HEK293 (cell line): Measurements from ENCODE around the gene MAP3K5.

ENCODE experiments used
- RBAK ChIP-seq: fragments of 450-650 bp; formaldehyde crosslinking; IDR thresholded peaks from 2 replicates; pipeline ENCODE4 v1.5.1; 2016; ENCODE audit warnings: missing biosample characterization, missing genetic modification characterization
- SALL2 ChIP-seq: fragments of 450-650 bp; formaldehyde crosslinking; IDR thresholded peaks from 2 replicates; pipeline ENCODE4 v1.5.0; 2017; ENCODE audit warnings: missing biosample characterization, mild to moderate bottlenecking, missing genetic modification characterization, borderline replicate concordance
- SETDB1 ChIP-seq: IDR thresholded peaks from one replicate; pipeline ENCODE4 v1.6.1; 2017; ENCODE audit warnings: mild to moderate bottlenecking, low read length, moderate library complexity, mixed read lengths; ENCODE audit not compliant: insufficient read length
- TCF7L2 ChIP-seq: IDR thresholded peaks from 2 replicates; pipeline ENCODE4 v1.6.1; 2011; ENCODE audit warnings: low read depth, mild to moderate bottlenecking, inconsistent platforms, low read length, moderate library complexity, borderline replicate concordance
- TRIM28 ChIP-seq: IDR thresholded peaks from 2 replicates; pipeline ENCODE4 v1.6.1; 2011; ENCODE audit warnings: low read length, control low read depth, borderline replicate concordance
- ZNF121 ChIP-seq: fragments of 450-650 bp; formaldehyde crosslinking; IDR thresholded peaks from 2 replicates; pipeline ENCODE4 v1.5.1; 2016; ENCODE audit warnings: missing biosample characterization, missing genetic modification characterization
- ZNF133 ChIP-seq: fragments of 450-650 bp; formaldehyde crosslinking; IDR thresholded peaks from 2 replicates; pipeline ENCODE4 v1.5.1; 2016; ENCODE audit warnings: missing biosample characterization, missing genetic modification characterization
- ZNF138 ChIP-seq: fragments of 450-650 bp; formaldehyde crosslinking; IDR thresholded peaks from 2 replicates; pipeline ENCODE4 v1.5.1; 2016; ENCODE audit warnings: missing biosample characterization, missing genetic modification characterization, borderline replicate concordance
- ZNF140 ChIP-seq: fragments of 450-650 bp; formaldehyde crosslinking; IDR thresholded peaks from 2 replicates; pipeline ENCODE4 v1.5.1; 2016; ENCODE audit warnings: missing biosample characterization, missing genetic modification characterization
- ZNF146 ChIP-seq: fragments of 450-650 bp; formaldehyde crosslinking; IDR thresholded peaks from 2 replicates; pipeline ENCODE4 v1.5.1; 2016; ENCODE audit warnings: missing biosample characterization, missing genetic modification characterization
- ZNF155 ChIP-seq: fragments of 450-650 bp; formaldehyde crosslinking; IDR thresholded peaks from 2 replicates; pipeline ENCODE4 v1.5.1; 2016; ENCODE audit warnings: missing biosample characterization, missing genetic modification characterization
- ZNF157 ChIP-seq: fragments of 450-650 bp; formaldehyde crosslinking; IDR thresholded peaks from 2 replicates; pipeline ENCODE4 v1.5.1; 2016; ENCODE audit warnings: missing biosample characterization, missing genetic modification characterization
- ZNF324 ChIP-seq: fragments of 450-650 bp; formaldehyde crosslinking; IDR thresholded peaks from 2 replicates; pipeline ENCODE4 v1.5.1; 2016; ENCODE audit warnings: missing biosample characterization, missing genetic modification characterization
- ZNF366 ChIP-seq: fragments of 450-650 bp; formaldehyde crosslinking; conservative IDR thresholded peaks from 2 replicates; pipeline ENCODE4 v1.5.1; 2016; ENCODE audit warnings: missing biosample characterization, missing genetic modification characterization
- ZNF37A ChIP-seq: fragments of 450-650 bp; IDR thresholded peaks from 2 replicates; pipeline ENCODE4 v1.5.1; 2018; ENCODE audit warnings: missing biosample characterization, missing genetic modification characterization
- ZNF544 ChIP-seq: fragments of 450-650 bp; formaldehyde crosslinking; IDR thresholded peaks from 2 replicates; pipeline ENCODE4 v1.5.0; 2017; ENCODE audit warnings: missing biosample characterization, missing genetic modification characterization
- ZNF548 ChIP-seq: fragments of 450-650 bp; formaldehyde crosslinking; IDR thresholded peaks from 2 replicates; pipeline ENCODE4 v1.5.1; 2016; ENCODE audit warnings: missing biosample characterization, missing genetic modification characterization
- ZNF561 ChIP-seq: fragments of 450-650 bp; IDR thresholded peaks from 2 replicates; pipeline ENCODE4 v1.5.1; 2018; ENCODE audit warnings: missing biosample characterization, missing genetic modification characterization, borderline replicate concordance
- ZNF610 ChIP-seq: fragments of 450-650 bp; formaldehyde crosslinking; IDR thresholded peaks from 2 replicates; pipeline ENCODE4 v1.5.1; 2016; ENCODE audit warnings: missing biosample characterization, missing genetic modification characterization, borderline replicate concordance
- ZNF660 ChIP-seq: fragments of 450-650 bp; IDR thresholded peaks from 2 replicates; pipeline ENCODE4 v1.5.1; 2018; ENCODE audit warnings: missing biosample characterization, mild to moderate bottlenecking, missing genetic modification characterization
- TF ChIP-seq, protein P1 (sequence below): fragments of 450-650 bp; formaldehyde crosslinking; IDR thresholded peaks from 2 replicates; pipeline ENCODE4 v1.5.1; 2016; ENCODE audit warnings: missing biosample characterization, missing genetic modification characterization, borderline replicate concordance
- TF ChIP-seq, protein P2 (sequence below): fragments of 450-650 bp; formaldehyde crosslinking; IDR thresholded peaks from 2 replicates; pipeline ENCODE4 v1.5.1; 2016; ENCODE audit warnings: missing biosample characterization, missing genetic modification characterization
- TF ChIP-seq, protein P3 (sequence below): fragments of 450-650 bp; formaldehyde crosslinking; IDR thresholded peaks from 2 replicates; pipeline ENCODE4 v1.5.1; 2016; ENCODE audit warnings: missing biosample characterization, missing genetic modification characterization
- TF ChIP-seq, protein P4 (sequence below): fragments of 450-650 bp; formaldehyde crosslinking; IDR thresholded peaks from 2 replicates; pipeline ENCODE4 v1.5.1; 2016; ENCODE audit warnings: missing biosample characterization, missing genetic modification characterization
- TF ChIP-seq, protein P5 (sequence below): fragments of 450-650 bp; formaldehyde crosslinking; IDR thresholded peaks from 2 replicates; pipeline ENCODE4 v1.5.1; 2016; ENCODE audit warnings: missing biosample characterization, missing genetic modification characterization
- TF ChIP-seq, protein P6 (sequence below): fragments of 450-650 bp; formaldehyde crosslinking; IDR thresholded peaks from 2 replicates; pipeline ENCODE4 v1.5.1; 2017; ENCODE audit warnings: missing biosample characterization, missing genetic modification characterization

The MAP3K5 gene

DNA sequence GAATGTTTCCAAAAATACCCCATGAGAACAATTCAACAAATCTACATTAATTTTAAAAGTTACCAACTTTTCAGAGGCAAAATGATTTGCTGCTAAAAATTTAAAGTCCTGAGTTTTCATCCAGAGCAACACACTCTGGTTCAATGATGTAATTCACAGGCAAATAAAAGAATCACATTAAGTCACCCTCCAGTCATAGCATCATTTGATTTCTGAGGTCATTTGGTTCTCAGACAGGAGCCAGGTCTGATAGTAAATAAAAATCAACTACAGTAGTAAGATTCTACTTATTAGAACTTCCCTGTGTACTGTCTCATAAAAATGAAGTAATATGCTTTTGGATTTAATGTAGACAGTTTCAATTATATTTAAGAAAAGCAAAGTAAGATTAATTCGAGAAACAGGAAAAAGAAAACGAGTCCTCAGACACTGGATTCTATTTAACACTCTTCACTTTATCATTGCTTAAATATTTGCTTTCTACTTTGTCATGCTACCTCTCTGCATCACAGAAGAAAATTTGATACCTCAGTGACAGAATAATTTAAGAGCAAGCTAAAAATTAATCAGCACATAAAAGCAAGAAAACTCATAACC, 267.8 kb downstream of the MAP3K5 start (continued):
- no peak for TF ChIP-seq ZNF157
- TF ChIP-seq ZNF561: no peak
- TF ChIP-seq ZNF133 (tag by site-specific recombination): no peak
- TF ChIP-seq, protein P1, sequence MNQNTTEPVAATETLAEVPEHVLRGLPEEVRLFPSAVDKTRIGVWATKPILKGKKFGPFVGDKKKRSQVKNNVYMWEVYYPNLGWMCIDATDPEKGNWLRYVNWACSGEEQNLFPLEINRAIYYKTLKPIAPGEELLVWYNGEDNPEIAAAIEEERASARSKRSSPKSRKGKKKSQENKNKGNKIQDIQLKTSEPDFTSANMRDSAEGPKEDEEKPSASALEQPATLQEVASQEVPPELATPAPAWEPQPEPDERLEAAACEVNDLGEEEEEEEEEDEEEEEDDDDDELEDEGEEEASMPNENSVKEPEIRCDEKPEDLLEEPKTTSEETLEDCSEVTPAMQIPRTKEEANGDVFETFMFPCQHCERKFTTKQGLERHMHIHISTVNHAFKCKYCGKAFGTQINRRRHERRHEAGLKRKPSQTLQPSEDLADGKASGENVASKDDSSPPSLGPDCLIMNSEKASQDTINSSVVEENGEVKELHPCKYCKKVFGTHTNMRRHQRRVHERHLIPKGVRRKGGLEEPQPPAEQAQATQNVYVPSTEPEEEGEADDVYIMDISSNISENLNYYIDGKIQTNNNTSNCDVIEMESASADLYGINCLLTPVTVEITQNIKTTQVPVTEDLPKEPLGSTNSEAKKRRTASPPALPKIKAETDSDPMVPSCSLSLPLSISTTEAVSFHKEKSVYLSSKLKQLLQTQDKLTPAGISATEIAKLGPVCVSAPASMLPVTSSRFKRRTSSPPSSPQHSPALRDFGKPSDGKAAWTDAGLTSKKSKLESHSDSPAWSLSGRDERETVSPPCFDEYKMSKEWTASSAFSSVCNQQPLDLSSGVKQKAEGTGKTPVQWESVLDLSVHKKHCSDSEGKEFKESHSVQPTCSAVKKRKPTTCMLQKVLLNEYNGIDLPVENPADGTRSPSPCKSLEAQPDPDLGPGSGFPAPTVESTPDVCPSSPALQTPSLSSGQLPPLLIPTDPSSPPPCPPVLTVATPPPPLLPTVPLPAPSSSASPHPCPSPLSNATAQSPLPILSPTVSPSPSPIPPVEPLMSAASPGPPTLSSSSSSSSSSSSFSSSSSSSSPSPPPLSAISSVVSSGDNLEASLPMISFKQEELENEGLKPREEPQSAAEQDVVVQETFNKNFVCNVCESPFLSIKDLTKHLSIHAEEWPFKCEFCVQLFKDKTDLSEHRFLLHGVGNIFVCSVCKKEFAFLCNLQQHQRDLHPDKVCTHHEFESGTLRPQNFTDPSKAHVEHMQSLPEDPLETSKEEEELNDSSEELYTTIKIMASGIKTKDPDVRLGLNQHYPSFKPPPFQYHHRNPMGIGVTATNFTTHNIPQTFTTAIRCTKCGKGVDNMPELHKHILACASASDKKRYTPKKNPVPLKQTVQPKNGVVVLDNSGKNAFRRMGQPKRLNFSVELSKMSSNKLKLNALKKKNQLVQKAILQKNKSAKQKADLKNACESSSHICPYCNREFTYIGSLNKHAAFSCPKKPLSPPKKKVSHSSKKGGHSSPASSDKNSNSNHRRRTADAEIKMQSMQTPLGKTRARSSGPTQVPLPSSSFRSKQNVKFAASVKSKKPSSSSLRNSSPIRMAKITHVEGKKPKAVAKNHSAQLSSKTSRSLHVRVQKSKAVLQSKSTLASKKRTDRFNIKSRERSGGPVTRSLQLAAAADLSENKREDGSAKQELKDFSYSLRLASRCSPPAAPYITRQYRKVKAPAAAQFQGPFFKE: no peak
- TF ChIP-seq ZNF660: peak; percentile 64
- TF ChIP-seq ZNF366 (tag by site-specific recombination): peak; percentile 65
- TF ChIP-seq, protein P2, sequence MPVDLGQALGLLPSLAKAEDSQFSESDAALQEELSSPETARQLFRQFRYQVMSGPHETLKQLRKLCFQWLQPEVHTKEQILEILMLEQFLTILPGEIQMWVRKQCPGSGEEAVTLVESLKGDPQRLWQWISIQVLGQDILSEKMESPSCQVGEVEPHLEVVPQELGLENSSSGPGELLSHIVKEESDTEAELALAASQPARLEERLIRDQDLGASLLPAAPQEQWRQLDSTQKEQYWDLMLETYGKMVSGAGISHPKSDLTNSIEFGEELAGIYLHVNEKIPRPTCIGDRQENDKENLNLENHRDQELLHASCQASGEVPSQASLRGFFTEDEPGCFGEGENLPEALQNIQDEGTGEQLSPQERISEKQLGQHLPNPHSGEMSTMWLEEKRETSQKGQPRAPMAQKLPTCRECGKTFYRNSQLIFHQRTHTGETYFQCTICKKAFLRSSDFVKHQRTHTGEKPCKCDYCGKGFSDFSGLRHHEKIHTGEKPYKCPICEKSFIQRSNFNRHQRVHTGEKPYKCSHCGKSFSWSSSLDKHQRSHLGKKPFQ (tag by site-specific recombination): no peak
- TF ChIP-seq, protein P3, sequence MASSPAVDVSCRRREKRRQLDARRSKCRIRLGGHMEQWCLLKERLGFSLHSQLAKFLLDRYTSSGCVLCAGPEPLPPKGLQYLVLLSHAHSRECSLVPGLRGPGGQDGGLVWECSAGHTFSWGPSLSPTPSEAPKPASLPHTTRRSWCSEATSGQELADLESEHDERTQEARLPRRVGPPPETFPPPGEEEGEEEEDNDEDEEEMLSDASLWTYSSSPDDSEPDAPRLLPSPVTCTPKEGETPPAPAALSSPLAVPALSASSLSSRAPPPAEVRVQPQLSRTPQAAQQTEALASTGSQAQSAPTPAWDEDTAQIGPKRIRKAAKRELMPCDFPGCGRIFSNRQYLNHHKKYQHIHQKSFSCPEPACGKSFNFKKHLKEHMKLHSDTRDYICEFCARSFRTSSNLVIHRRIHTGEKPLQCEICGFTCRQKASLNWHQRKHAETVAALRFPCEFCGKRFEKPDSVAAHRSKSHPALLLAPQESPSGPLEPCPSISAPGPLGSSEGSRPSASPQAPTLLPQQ: no peak
- no peak for TF ChIP-seq ZNF324
- no peak for TF ChIP-seq SETDB1
- no peak for TF ChIP-seq SALL2 (tag by site-specific recombination)
- TF ChIP-seq, protein P4, sequence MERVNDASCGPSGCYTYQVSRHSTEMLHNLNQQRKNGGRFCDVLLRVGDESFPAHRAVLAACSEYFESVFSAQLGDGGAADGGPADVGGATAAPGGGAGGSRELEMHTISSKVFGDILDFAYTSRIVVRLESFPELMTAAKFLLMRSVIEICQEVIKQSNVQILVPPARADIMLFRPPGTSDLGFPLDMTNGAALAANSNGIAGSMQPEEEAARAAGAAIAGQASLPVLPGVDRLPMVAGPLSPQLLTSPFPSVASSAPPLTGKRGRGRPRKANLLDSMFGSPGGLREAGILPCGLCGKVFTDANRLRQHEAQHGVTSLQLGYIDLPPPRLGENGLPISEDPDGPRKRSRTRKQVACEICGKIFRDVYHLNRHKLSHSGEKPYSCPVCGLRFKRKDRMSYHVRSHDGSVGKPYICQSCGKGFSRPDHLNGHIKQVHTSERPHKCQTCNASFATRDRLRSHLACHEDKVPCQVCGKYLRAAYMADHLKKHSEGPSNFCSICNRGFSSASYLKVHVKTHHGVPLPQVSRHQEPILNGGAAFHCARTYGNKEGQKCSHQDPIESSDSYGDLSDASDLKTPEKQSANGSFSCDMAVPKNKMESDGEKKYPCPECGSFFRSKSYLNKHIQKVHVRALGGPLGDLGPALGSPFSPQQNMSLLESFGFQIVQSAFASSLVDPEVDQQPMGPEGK (tag by site-specific recombination): no peak
- TF ChIP-seq ZNF140 (tag by site-specific recombination): no peak
- no peak for TF ChIP-seq ZNF138
- TF ChIP-seq ZNF155 (tag by site-specific recombination): no peak
- no peak for TF ChIP-seq ZNF548 (tag by site-specific recombination)
- TF ChIP-seq ZNF610 (tag by site-specific recombination): no peak
- no peak for TF ChIP-seq TRIM28
- TF ChIP-seq, protein P5, sequence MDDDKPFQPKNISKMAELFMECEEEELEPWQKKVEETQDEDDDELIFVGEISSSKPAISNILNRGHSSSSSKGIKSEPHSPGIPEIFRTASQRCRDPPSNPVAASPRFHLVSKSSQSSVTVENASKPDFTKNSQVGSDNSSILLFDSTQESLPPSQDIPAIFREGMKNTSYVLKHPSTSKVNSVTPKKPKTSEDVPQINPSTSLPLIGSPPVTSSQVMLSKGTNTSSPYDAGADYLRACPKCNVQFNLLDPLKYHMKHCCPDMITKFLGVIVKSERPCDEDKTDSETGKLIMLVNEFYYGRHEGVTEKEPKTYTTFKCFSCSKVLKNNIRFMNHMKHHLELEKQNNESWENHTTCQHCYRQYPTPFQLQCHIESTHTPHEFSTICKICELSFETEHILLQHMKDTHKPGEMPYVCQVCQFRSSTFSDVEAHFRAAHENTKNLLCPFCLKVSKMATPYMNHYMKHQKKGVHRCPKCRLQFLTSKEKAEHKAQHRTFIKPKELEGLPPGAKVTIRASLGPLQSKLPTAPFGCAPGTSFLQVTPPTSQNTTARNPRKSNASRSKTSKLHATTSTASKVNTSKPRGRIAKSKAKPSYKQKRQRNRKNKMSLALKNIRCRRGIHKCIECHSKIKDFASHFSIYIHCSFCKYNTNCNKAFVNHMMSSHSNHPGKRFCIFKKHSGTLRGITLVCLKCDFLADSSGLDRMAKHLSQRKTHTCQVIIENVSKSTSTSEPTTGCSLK (tag by site-specific recombination): no peak
- TF ChIP-seq, protein P6, sequence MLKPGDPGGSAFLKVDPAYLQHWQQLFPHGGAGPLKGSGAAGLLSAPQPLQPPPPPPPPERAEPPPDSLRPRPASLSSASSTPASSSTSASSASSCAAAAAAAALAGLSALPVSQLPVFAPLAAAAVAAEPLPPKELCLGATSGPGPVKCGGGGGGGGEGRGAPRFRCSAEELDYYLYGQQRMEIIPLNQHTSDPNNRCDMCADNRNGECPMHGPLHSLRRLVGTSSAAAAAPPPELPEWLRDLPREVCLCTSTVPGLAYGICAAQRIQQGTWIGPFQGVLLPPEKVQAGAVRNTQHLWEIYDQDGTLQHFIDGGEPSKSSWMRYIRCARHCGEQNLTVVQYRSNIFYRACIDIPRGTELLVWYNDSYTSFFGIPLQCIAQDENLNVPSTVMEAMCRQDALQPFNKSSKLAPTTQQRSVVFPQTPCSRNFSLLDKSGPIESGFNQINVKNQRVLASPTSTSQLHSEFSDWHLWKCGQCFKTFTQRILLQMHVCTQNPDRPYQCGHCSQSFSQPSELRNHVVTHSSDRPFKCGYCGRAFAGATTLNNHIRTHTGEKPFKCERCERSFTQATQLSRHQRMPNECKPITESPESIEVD (tag by site-specific recombination): peak; percentile 86
- TF ChIP-seq ZNF121 (tag by site-specific recombination): no peak
- TF ChIP-seq RBAK (tag by site-specific recombination): no peak
- no peak for TF ChIP-seq ZNF37A
- no peak for TF ChIP-seq TCF7L2
- TF ChIP-seq ZNF544: no peak
- no peak for TF ChIP-seq ZNF146
